ENCODE results near the gene AICDA. TPM values are rescaled to one million over a fixed set of nuclear protein-coding genes. Genes with fewer than 3 reads are reported as not detected.

The AICDA gene
- polyA plus RNA-seq, 1 donor (not counting 4 experiments of a cell fraction or from before 2014, with no cell fraction given), result not detected

DNA sequence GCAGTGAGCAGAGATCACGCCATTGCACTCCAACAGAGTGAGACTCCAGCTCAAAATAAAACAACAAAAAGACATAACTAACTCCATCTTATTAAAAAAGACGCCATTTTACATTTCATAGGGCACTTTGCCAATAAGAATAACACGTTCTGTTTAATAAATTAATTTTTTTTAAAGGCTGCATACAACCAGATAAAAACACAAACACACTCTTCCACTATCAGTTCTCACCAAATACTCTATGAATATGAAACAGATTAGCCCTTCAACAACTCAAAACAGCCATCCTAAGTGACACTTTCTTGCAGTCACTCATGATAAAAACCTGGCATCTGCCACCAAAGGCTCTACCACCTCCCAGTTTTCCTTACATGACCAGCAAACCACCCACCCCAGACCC, 16.1 kb downstream of the AICDA start:
- no peaks in the 10 kb centered on the region for H3K36me3 ChIP-seq (ENCODE audit: control insufficient read depth in 2 of 2, extremely low read depth in 1 of 2, insufficient read depth in 2 of 2, low read length in 2 of 2)
- no peaks in the 10 kb centered on the region for H3K79me2 ChIP-seq (ENCODE audit: control insufficient read depth, insufficient read depth, low read length)
- no peaks in the 10 kb centered on the region for H4K20me1 ChIP-seq (ENCODE audit: control insufficient read depth, extremely low read depth, insufficient read depth, low read length)
- DNase-seq (ENCODE audit: low read depth, low spot score) (no peak), FAIRE-seq (no peak)
- H3K27ac ChIP-seq (ENCODE audit: control insufficient read depth, insufficient read depth, low read length), result no peak overlapping the region
- H2AFZ ChIP-seq (ENCODE audit: control insufficient read depth, low read length), result no peak overlapping the region
- no peak overlapping the region for H3K9ac ChIP-seq (ENCODE audit: control insufficient read depth, extremely low read depth, insufficient read depth, low read length)
- no peaks in the 10 kb centered on the region for H3K27me3 ChIP-seq (ENCODE audit: control insufficient read depth, extremely low read depth, insufficient read depth, low read length)
- no peak for TF ChIP-seq EZH2 (IDR thresholded peaks at IDR 0.05; ENCODE audit: low read length)
- TF ChIP-seq CTCF (optimal IDR thresholded peaks at IDR 0.05 in 1 of 3, IDR thresholded peaks at IDR 0.05 in 1 of 3, conservative IDR thresholded peaks at IDR 0.05 in 1 of 3; ENCODE audit: extremely low read depth in 1 of 3, insufficient read depth in 2 of 3, low read length in 3 of 3), result no peak
- no peak overlapping the region for H3K4me2 ChIP-seq (ENCODE audit: control insufficient read depth, extremely low read depth, insufficient read depth, low read depth, low read length)
- H3K9me1 ChIP-seq (ENCODE audit: control insufficient read depth, extremely low read depth, insufficient read depth, low read length), result no peaks in the 10 kb centered on the region
- H3K4me1 ChIP-seq (ENCODE audit: control insufficient read depth, extremely low read depth, insufficient read depth, low read length), result no peaks in the 10 kb centered on the region
- H3K4me3 ChIP-seq (ENCODE audit: control insufficient read depth in 2 of 3, extremely low read depth in 1 of 3, insufficient read depth in 2 of 3, low read depth in 1 of 3, low read length in 3 of 3), result no peak overlapping the region
- H3K9me3 ChIP-seq (ENCODE audit: control insufficient read depth, low read depth, low read length), result no peaks in the 10 kb centered on the region
- dilution Hi-C loops (cut with MboI; ENCODE audit: extremely low pct_ligation_motif_present, low sequenced_read_pairs), result no loop called here

DNA sequence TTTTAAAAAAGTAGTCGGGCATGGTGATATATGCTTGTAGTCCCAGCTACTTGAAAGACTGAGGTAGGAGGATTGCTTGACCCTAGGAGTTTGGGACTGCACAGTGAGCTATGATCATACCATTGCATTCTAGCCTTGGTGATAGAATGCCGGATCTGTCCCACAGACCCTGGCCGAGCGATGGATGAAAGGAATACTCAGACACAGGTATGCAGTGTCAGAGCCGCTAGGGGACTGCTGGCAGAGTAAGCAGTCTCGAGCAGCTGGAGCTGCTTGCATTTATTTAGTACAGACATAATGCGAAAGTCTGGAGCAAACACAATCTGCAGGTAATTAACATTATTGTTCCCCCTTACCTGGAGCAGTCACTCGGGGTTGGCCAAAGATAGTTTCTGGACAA, 18.6 kb downstream of the AICDA start:
- Histone ChIP-seq H3K9me3 (ENCODE audit: control insufficient read depth, low read depth, low read length) (no peaks in the 10 kb centered on the region), H3K36me3 (ENCODE audit: control insufficient read depth in 2 of 2, extremely low read depth in 1 of 2, insufficient read depth in 2 of 2, low read length in 2 of 2) (no peaks in the 10 kb centered on the region), H3K4me2 (ENCODE audit: control insufficient read depth, extremely low read depth, insufficient read depth, low read depth, low read length) (no peak overlapping the region), H4K20me1 (ENCODE audit: control insufficient read depth, extremely low read depth, insufficient read depth, low read length) (no peaks in the 10 kb centered on the region), H3K9ac (ENCODE audit: control insufficient read depth, extremely low read depth, insufficient read depth, low read length) (no peak overlapping the region), H3K79me2 (ENCODE audit: control insufficient read depth, insufficient read depth, low read length) (no peaks in the 10 kb centered on the region), H3K9me1 (ENCODE audit: control insufficient read depth, extremely low read depth, insufficient read depth, low read length) (no peaks in the 10 kb centered on the region), H3K27ac (ENCODE audit: control insufficient read depth, insufficient read depth, low read length) (no peak overlapping the region), H2AFZ (ENCODE audit: control insufficient read depth, low read length) (no peak overlapping the region), H3K4me1 (ENCODE audit: control insufficient read depth, extremely low read depth, insufficient read depth, low read length) (peaks cover 2% of the 10 kb centered on the region), H3K27me3 (ENCODE audit: control insufficient read depth, extremely low read depth, insufficient read depth, low read length) (no peaks in the 10 kb centered on the region), H3K4me3 (ENCODE audit: control insufficient read depth in 2 of 3, extremely low read depth in 1 of 3, insufficient read depth in 2 of 3, low read depth in 1 of 3, low read length in 3 of 3) (no peak overlapping the region)
- DNase-seq (ENCODE audit: low read depth, low spot score), result no peak
- FAIRE-seq, result no peak
- TF ChIP-seq CTCF (optimal IDR thresholded peaks at IDR 0.05 in 1 of 3, IDR thresholded peaks at IDR 0.05 in 1 of 3, conservative IDR thresholded peaks at IDR 0.05 in 1 of 3; ENCODE audit: extremely low read depth in 1 of 3, insufficient read depth in 2 of 3, low read length in 3 of 3) (no peak), EZH2 (IDR thresholded peaks at IDR 0.05; ENCODE audit: low read length) (no peak)
- dilution Hi-C loops (cut with MboI; ENCODE audit: extremely low pct_ligation_motif_present, low sequenced_read_pairs), result no loop called here

All from keratinocyte (primary cell).